CD4-positive, alpha-beta T cell (primary cell): ENCODE measurements around the gene PPM1G. TPM values are rescaled to one million over a fixed set of nuclear protein-coding genes. Genes with fewer than 3 reads are reported as not detected.
"Not testable (repeated sequence)": the region's sequence is repeated elsewhere in the genome, so short reads cannot be mapped to it uniquely, and the experiment has no call there.

ENCODE experiments used
- ATAC-seq: fragments of 200-7000 bp; cut with Tn5 transposase; one replicate; pipeline ENCODE4 v1.10.0; 2022; ENCODE audit warnings: mild to moderate bottlenecking; ENCODE audit not compliant: poor library complexity
- CTCF ChIA-PET: fragments of 350-600 bp; sonication (Branson Sonifier 250); formaldehyde crosslinking; loops from one replicate; lab custom pipeline; 2021; ENCODE audit warnings: antibody characterized with exemption, inconsistent platforms; lab: Charles Lee
- POLR2A ChIA-PET: fragments of 350-600 bp; sonication (Branson Sonifier 250); formaldehyde crosslinking; loops from one replicate; lab custom pipeline; 2021; ENCODE audit warnings: antibody characterized with exemption, inconsistent platforms; lab: Charles Lee
- DNase-seq, 14 experiments: peaks; one replicate each; pipeline ENCODE4 v3.0.0-alpha.2; 2013 to 2020; ENCODE audit warnings: mixed read lengths in 2 of 14
- H3K27ac ChIP-seq, 2 donors: one replicate each; pipeline versions ENCODE4 v1.5.1 to v1.7.0; 2013; ENCODE audit warnings: low read length in 2 of 2, low read depth in 1 of 2, mild to moderate bottlenecking in 1 of 2
- H3K27me3 ChIP-seq, 2 experiments: 1 replicate in 1 of 2; 2 replicates in 1 of 2; pipeline versions ENCODE4 v1.6.1 to v1.7.0; 2013; ENCODE audit warnings: low read length in 2 of 2, control low read depth in 1 of 2, mild to moderate bottlenecking in 1 of 2, moderate library complexity in 1 of 2; ENCODE audit not compliant: insufficient read depth in 2 of 2, control insufficient read depth in 1 of 2
- H3K36me3 ChIP-seq: one replicate; pipeline ENCODE4 v1.6.1; 2013; ENCODE audit warnings: low read length, control low read depth; ENCODE audit not compliant: insufficient read depth
- H3K4me1 ChIP-seq: one replicate; pipeline ENCODE4 v1.6.1; 2013; ENCODE audit warnings: low read length, control low read depth; ENCODE audit not compliant: insufficient read depth
- H3K4me3 ChIP-seq: one replicate; pipeline ENCODE4 v1.5.1; 2013; ENCODE audit warnings: mild to moderate bottlenecking, low read length, moderate library complexity
- H3K9me3 ChIP-seq, 2 experiments: 1 replicate in 1 of 2; 2 replicates in 1 of 2; pipeline versions ENCODE4 v1.6.1 to v1.7.0; 2013; ENCODE audit warnings: low read length in 2 of 2, mild to moderate bottlenecking in 2 of 2, control low read depth in 1 of 2, moderate library complexity in 1 of 2; ENCODE audit not compliant: control insufficient read depth in 1 of 2, insufficient read depth in 1 of 2
- H3K27ac Mint-ChIP-seq: one replicate; pipeline ENCODE4 v1.8.0; 2020; ENCODE audit warnings: mixed read lengths
- H3K27me3 Mint-ChIP-seq: one replicate; pipeline ENCODE4 v1.8.0; 2021; ENCODE audit warnings: mixed read lengths
- H3K36me3 Mint-ChIP-seq: one replicate; pipeline ENCODE4 v1.8.0; 2021; ENCODE audit warnings: low read depth, mixed read lengths
- H3K4me1 Mint-ChIP-seq: one replicate; pipeline ENCODE4 v1.8.0; 2021; ENCODE audit warnings: low read depth, mixed read lengths
- H3K4me3 Mint-ChIP-seq: one replicate; pipeline ENCODE4 v1.8.0; 2020; ENCODE audit warnings: mild to moderate bottlenecking, mixed read lengths
- H3K9me3 Mint-ChIP-seq: one replicate; pipeline ENCODE4 v1.8.0; 2020; ENCODE audit warnings: mixed read lengths
- intact Hi-C, 2 experiments: fragments of 100-400 bp; cut with DNase I in 1 of 2; cut with micrococcal nuclease in 1 of 2; formaldehyde crosslinking; loops; one replicate each; pipeline versions ENCODE4 v1.15.1 to v1.9.0; 2023 to 2025; cut with DNase I, micrococcal nuclease
- total RNA-seq, 174 experiments: library from RNA in 2 of 174; stranded (reverse) in 2 of 174; gene quantifications; one replicate each; pipeline ENCODE4 v1.2.3 and lab custom pipeline; 2021 to 2026
- TF ChIP-seq, protein P1 (sequence below): fragments of 200-600 bp; IDR thresholded peaks from one replicate; pipeline ENCODE4 v1.8.0; 2022; ENCODE audit warnings: antibody characterized with exemption, mild to moderate bottlenecking

PPM1G gene
- total RNA-seq, 2 experiments from 2014 or later = 30.4 to 31.2 TPM

DNA sequence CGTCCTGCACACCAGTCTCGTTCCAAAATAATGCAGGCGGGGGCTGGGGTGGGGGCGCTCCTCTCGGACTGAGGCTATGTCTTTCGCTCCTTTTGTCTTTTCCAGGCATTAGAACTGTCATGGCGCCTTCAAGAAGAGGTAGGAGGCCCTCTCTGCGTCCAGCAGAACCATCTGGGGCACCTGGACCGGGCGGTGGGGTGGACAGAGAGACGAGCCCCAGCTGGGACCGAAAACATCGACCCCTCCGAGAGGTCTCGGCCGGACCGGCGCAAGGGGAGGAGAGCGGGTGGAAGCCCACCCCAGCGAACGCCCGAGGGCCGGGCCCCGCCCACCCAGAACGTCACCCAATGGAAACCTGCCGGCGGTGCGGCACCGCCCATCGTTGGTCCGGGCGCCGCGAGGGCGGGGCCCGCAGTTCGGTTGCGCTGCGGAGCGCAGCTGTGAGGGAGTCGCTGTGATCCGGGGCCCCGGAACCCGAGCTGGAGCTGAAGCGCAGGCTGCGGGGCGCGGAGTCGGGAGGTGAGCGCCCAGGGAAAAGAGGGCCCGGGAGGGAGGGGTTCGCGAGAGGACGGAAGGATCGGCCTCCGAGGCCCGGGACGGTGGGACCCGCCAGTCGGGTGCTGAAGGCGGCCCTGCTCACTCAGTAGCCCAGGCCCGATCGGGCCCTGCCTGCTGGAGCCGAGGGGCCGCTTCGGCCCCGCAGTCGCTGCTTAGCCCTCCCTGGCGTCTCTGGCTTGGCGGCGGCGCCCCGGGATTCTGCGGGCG lies 19.0 kb upstream of the PPM1G start, which contains the start of gene NRBP1:
Gene NRBP1 (plus strand): TSS at position 419 of the 765 bp plus-strand sequence. CDS start 4,643 bp downstream, outside the sequence.
- H3K4me1 Mint-ChIP-seq = peaks cover 41% of the 10 kb centered on the region
- ChIA-PET CTCF (interaction anchor here (0.8 to 1.6 kb wide), 4 partner anchors 18 to 200 kb away, joined by 3 to 5 read pairs (median 4); partner anchors contain the start of genes CCDC121, EIF2B4, GPN1 and SNX17), POLR2A (interaction anchor here (0.9 to 4.0 kb wide), 20 partner anchors 10 to 1442 kb away, joined by 3 to 59 read pairs (median 7); partner anchors contain the start of genes AGBL5, CCDC121, EIF2B4 and GPN1)
- Histone ChIP-seq H3K27me3 (no peaks in the 10 kb centered on the region), H3K9me3 (no peaks in the 10 kb centered on the region), H3K4me1 (peaks cover 40% of the 10 kb centered on the region), H3K4me3 (peak within 1 kb of the TSS; percentile 95), H3K27ac (peak within 1 kb of the TSS; percentile 80 to 90), H3K36me3 (peaks cover 7% of the 10 kb centered on the region)
- no peaks in the 10 kb centered on the region for H3K9me3 Mint-ChIP-seq
- H3K36me3 Mint-ChIP-seq = peaks cover 33% of the 10 kb centered on the region
- peak within 1 kb of the TSS; percentile 96 for H3K27ac Mint-ChIP-seq
- no peaks in the 10 kb centered on the region for H3K27me3 Mint-ChIP-seq
- TF ChIP-seq, protein P1, sequence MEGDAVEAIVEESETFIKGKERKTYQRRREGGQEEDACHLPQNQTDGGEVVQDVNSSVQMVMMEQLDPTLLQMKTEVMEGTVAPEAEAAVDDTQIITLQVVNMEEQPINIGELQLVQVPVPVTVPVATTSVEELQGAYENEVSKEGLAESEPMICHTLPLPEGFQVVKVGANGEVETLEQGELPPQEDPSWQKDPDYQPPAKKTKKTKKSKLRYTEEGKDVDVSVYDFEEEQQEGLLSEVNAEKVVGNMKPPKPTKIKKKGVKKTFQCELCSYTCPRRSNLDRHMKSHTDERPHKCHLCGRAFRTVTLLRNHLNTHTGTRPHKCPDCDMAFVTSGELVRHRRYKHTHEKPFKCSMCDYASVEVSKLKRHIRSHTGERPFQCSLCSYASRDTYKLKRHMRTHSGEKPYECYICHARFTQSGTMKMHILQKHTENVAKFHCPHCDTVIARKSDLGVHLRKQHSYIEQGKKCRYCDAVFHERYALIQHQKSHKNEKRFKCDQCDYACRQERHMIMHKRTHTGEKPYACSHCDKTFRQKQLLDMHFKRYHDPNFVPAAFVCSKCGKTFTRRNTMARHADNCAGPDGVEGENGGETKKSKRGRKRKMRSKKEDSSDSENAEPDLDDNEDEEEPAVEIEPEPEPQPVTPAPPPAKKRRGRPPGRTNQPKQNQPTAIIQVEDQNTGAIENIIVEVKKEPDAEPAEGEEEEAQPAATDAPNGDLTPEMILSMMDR = no peak
- DNase-seq (peak; percentile 77 to 95 (median 90)), ATAC-seq (peak; percentile 93)
- intact Hi-C loops = loop anchor here (1.0 to 5.0 kb wide), 8 partner anchors 19 to 106 kb away; partner anchors contain the start of genes IFT172 (in 2 of the 2), EIF2B4 (in 1 of the 2), GTF3C2 (in 1 of the 2) and MPV17 (in 1 of the 2)
- H3K4me3 Mint-ChIP-seq = peak within 1 kb of the TSS; percentile 100

DNA sequence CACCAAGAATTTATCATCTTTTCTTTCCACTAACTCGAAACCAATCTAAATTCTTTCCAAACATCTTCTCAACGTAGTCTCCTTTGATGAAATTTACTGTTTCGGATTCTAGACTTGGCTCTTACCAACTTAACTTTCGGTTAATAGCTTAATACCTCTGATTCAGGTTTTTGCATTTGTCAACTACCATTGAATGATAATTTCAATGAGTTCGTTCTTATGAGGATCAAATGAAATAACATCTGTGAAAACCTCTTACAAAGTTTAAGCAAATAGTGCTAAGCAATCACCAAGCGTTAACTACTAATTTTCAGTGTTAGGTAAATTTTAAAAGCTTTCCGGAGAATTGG lies 18.4 kb upstream of the PPM1G start:
- no peak for DNase-seq
- Histone ChIP-seq H3K27me3 (no peaks in the 10 kb centered on the region), H3K9me3 (no peaks in the 10 kb centered on the region), H3K36me3 (peaks cover 3% of the 10 kb centered on the region), H3K4me1 (peaks cover 40% of the 10 kb centered on the region), H3K4me3 (peak overlapping the region; percentile 95), H3K27ac (peak overlapping the region; percentile 80 to 90)
- H3K4me3 Mint-ChIP-seq = peak overlapping the region; percentile 100
- no peak for ATAC-seq
- peaks cover 35% of the 10 kb centered on the region for H3K4me1 Mint-ChIP-seq
- TF ChIP-seq, protein P1 = no peak
- ChIA-PET CTCF (interaction anchor here (0.8 to 1.6 kb wide), 3 partner anchors 18 to 58 kb away, joined by 3 to 5 read pairs (median 5); partner anchors contain the start of genes EIF2B4 and SNX17), POLR2A (interaction anchor here (0.9 to 4.0 kb wide), 19 partner anchors 10 to 1442 kb away, joined by 3 to 59 read pairs (median 7); partner anchors contain the start of genes AGBL5, CCDC121, EIF2B4 and GPN1)
- H3K27me3 Mint-ChIP-seq = no peaks in the 10 kb centered on the region
- H3K27ac Mint-ChIP-seq = peak overlapping the region; percentile 96
- intact Hi-C loops = loop anchor here (1.0 to 5.0 kb wide), 8 partner anchors 19 to 106 kb away; partner anchors contain the start of genes IFT172 (in 2 of the 2), EIF2B4 (in 1 of the 2), GTF3C2 (in 1 of the 2) and MPV17 (in 1 of the 2)
- H3K36me3 Mint-ChIP-seq = peaks cover 27% of the 10 kb centered on the region
- H3K9me3 Mint-ChIP-seq = no peaks in the 10 kb centered on the region

DNA sequence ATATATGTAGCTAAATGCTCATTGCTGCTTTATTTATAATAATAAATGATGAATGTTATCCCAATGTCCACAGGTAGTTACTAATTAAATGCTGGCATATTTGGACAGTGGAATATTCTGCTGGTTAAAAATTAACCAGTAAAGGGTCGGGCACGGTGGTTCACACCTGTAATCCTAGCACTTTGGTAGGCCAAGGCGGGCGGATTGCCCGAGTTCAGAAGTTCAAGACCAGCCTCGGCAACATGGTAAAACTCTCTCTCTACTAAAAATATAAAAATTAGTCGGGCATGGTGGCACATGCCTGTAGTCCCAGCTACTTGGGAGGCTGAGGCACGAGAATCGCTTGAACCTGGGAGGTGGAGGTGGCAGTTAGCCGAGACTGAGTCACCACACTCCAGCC lies 15.6 kb upstream of the PPM1G start:
- Mint-ChIP-seq H3K4me1 (peaks cover 22% of the 10 kb centered on the region), H3K36me3 (peaks cover 11% of the 10 kb centered on the region)
- DNase-seq, H3K27ac Mint-ChIP-seq, H3K9me3 Mint-ChIP-seq, ATAC-seq, H3K4me3 Mint-ChIP-seq, H3K27ac ChIP-seq, H3K4me3 ChIP-seq, H3K36me3 ChIP-seq, POLR2A ChIA-PET, H3K27me3 Mint-ChIP-seq, H3K9me3 ChIP-seq, H3K27me3 ChIP-seq: not testable (repeated sequence)
- intact Hi-C loops = loop anchor here (5.0 kb wide), 4 partner anchors 33 to 103 kb away; partner anchors contain the start of genes EIF2B4 (in 1 of the 2), IFT172 (in 1 of the 2), MPV17 (in 1 of the 2) and SNX17 (in 1 of the 2)
- H3K4me1 ChIP-seq = peaks cover 15% of the 10 kb centered on the region
- CTCF ChIA-PET = interaction anchor here (0.6 kb wide), 1 partner anchor 22 kb away, joined by 3 read pairs; no protein-coding TSS in a partner anchor
